EL (cell line): Measurements from ENCODE around the gene MTFMT.
"Not testable (repeated sequence)": the region's sequence is repeated elsewhere in the genome, so short reads cannot be mapped to it uniquely, and the experiment has no call there.

Source experiments
- DNase-seq: peaks from one replicate; pipeline ENCODE4 v3.0.0-alpha.2; 2016

MTFMT gene

GRCh38 chr15:65028921-65029735 is at the start of gene MTFMT:
Gene MTFMT (minus strand): TSS chr15:65029639. CDS start chr15:65029613, 26 bp downstream.
- DNase-seq = peak; percentile 81

- peak; percentile 51 for DNase-seq
Observed at GRCh38 chr15:65077981-65078352, 48.5 kb upstream of the MTFMT start.

GRCh38 chr15:65077291-65077980 is 48.0 kb upstream of the MTFMT start:
- DNase-seq = no peak

GRCh38 chr15:65076486-65077290 is 47.2 kb upstream of the MTFMT start, which contains the start of gene KBTBD13:
Gene KBTBD13 (plus strand): TSS chr15:65076746. CDS start chr15:65076816, 70 bp downstream.
- DNase-seq = no peak

- not testable (repeated sequence) for DNase-seq
Observed at GRCh38 chr15:65075607-65076395, 46.4 kb upstream of the MTFMT start.

GRCh38 chr15:65074946-65075345 is 45.5 kb upstream of the MTFMT start:
- not testable (repeated sequence) for DNase-seq

- DNase-seq = no peak
Observed at GRCh38 chr15:65072617-65073016, 43.2 kb upstream of the MTFMT start.

- peak; percentile 24 for DNase-seq
Observed at GRCh38 chr15:65072027-65072426, 42.6 kb upstream of the MTFMT start.

GRCh38 chr15:65071381-65071811 is 42.0 kb upstream of the MTFMT start:
- DNase-seq = no peak

- DNase-seq = no peak
Observed at GRCh38 chr15:65069779-65070546, 40.5 kb upstream of the MTFMT start.

GRCh38 chr15:65069179-65069578 is 39.7 kb upstream of the MTFMT start:
- DNase-seq = peak; percentile 67

GRCh38 chr15:65068403-65068788 is 39.0 kb upstream of the MTFMT start:
- no peak for DNase-seq

GRCh38 chr15:65067645-65068402 is 38.4 kb upstream of the MTFMT start, which contains the start of gene RASL12:
Gene RASL12 (minus strand): TSS chr15:65067991. CDS start chr15:65067835, 156 bp downstream.
- no peak for DNase-seq

- DNase-seq = no peak
Observed at GRCh38 chr15:65067317-65067644, 37.8 kb upstream of the MTFMT start.

GRCh38 chr15:65066635-65067316 is 37.3 kb upstream of the MTFMT start:
- no peak for DNase-seq

- DNase-seq = no peak
Observed at GRCh38 chr15:65066001-65066634, 36.7 kb upstream of the MTFMT start.

GRCh38 chr15:65062726-65063125 is 33.3 kb upstream of the MTFMT start:
- DNase-seq = no peak

- no peak for DNase-seq
Observed at GRCh38 chr15:65062061-65062460, 32.6 kb upstream of the MTFMT start.

GRCh38 chr15:65060641-65061397 is 31.4 kb upstream of the MTFMT start:
- DNase-seq = no peak
